Measurements from ENCODE around the gene PPM1H.
"Not testable (repeated sequence)": the region's sequence is repeated elsewhere in the genome, so short reads cannot be mapped to it uniquely, and the experiment has no call there.

Gene PPM1H

DNA sequence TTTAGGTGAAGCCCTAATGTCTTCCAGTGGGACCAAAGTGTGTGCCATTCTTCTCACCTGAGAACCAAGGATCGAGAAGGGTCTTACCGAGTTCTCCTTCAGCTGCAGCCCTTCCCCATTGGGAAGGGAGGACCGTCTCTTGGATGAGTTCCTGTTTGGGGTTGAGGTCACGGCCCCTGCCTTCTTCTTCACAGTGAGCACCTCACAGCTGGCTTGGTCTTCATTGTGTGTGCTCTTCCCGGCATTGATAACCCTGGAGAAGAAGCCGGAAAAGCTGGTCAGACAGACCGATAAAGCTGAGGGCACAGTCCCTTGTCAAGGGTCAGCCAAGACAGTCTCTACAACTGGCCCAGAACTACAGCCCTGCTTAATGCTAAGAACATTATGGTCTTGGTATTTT is 102.9 kb downstream of the PPM1H start:
- H3K27ac ChIP-seq, result no peak overlapping the region
- TF ChIP-seq, protein P1, sequence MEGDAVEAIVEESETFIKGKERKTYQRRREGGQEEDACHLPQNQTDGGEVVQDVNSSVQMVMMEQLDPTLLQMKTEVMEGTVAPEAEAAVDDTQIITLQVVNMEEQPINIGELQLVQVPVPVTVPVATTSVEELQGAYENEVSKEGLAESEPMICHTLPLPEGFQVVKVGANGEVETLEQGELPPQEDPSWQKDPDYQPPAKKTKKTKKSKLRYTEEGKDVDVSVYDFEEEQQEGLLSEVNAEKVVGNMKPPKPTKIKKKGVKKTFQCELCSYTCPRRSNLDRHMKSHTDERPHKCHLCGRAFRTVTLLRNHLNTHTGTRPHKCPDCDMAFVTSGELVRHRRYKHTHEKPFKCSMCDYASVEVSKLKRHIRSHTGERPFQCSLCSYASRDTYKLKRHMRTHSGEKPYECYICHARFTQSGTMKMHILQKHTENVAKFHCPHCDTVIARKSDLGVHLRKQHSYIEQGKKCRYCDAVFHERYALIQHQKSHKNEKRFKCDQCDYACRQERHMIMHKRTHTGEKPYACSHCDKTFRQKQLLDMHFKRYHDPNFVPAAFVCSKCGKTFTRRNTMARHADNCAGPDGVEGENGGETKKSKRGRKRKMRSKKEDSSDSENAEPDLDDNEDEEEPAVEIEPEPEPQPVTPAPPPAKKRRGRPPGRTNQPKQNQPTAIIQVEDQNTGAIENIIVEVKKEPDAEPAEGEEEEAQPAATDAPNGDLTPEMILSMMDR (conservative IDR thresholded peaks at IDR 0.05), result no peak
- no peak for TF ChIP-seq ZFX (IDR thresholded peaks at IDR 0.05)

DNA sequence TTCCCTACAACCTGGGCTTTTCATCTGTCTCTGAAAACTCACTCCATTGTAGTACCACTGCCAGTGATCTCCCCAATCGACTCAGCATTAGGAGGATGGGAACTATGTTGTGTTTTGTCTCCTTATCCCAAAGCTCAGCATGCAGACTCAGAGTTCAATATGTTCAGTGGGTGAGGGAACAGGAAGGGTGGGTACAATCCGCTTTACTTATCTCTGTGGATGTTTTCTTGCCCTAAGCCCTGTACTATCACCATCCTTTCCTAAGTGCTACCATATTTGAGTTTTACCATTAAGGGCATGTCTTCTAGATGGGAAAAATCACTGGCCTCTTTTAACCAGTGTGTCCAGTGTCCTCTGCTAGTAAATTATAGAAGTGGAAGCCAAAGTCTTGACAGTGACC is 107.1 kb downstream of the PPM1H start:
- TF ChIP-seq, protein P1 (conservative IDR thresholded peaks at IDR 0.05), result no peak
- no peak for TF ChIP-seq ZFX (IDR thresholded peaks at IDR 0.05)
- no peak overlapping the region for H3K27ac ChIP-seq

DNA sequence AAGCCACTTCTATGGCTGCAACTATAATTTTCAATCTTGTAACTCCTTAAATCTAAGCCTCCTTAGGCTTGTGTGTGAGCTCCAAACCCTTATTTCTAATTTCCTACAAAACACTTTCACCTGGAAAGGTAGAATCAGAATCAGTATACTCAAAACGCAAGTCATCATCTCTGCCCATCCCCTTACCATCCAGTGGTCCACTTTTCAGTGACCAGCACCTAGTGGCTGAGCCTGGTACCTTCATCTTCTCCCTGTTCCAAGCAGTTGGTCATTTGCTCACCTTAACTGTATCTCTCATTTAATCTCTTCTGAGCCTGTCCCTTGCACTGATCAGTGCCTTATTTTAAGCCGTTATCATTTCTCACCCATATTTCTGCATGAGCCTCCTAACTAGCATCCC is 107.9 kb downstream of the PPM1H start:
- H3K27ac ChIP-seq, result no peak overlapping the region
- TF ChIP-seq ZFX (IDR thresholded peaks at IDR 0.05), result no peak
- TF ChIP-seq, protein P1 (conservative IDR thresholded peaks at IDR 0.05), result no peak; the same call in 1 of the 2 replicates

DNA sequence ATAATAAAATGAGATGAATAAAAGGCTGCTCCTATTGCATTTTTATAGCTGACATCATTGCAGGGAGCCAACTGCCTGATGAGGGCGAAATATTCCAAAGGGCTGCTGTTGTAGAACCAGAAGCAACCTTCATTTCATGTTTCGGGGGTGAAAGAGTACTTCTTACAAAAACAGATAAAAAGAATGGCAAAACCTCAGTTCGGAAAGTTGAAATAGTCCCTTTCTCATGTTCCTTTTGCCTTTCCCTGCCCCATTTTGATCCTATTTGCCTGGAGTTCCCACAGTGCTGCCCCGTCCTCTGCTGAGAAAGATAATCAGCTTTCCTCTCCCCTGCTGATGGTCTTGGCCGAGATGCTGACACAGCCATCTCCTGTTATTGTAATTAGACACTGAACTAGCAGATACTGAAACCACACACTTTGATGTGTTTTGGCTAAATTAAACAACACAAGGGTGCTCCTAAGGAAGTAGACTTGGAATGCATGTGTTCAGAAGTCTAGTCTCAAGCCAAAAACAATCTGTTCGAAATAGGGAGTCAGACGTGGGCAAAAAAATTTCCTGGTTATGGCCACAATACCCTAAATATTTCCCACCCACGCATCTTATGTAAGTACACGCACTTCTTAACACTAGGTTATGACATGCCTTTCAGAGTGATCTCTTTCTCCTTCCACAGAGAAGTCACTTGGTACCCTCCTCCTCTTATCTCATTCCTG is 117.2 kb downstream of the PPM1H start:
- no peak for TF ChIP-seq ZFX (IDR thresholded peaks at IDR 0.05)
- TF ChIP-seq, protein P1 (conservative IDR thresholded peaks at IDR 0.05), result no peak
- no peak overlapping the region for H3K27ac ChIP-seq

DNA sequence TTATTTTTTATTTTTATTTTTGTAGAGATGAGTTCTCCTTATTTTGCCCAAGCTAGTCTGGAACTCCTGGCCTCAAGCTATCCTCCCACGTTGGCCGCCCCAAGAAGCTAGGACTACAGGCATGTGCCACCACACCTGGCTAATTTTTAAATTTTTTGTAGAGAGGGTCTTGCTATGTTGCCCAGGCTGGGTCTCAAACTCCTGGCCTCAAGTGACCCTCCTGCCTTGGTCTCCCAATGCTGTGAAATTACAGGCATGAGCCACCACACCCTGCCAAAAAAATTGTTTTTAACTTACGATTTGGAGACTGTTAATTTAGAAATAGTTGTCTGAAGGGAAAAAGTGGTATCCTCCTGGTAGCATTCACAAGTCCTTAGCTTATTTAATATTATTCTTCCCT is 120.7 kb downstream of the PPM1H start:
- TF ChIP-seq ZFX (IDR thresholded peaks at IDR 0.05), result no peak
- TF ChIP-seq, protein P1 (conservative IDR thresholded peaks at IDR 0.05), result no peak
- H3K27ac ChIP-seq, result no peak overlapping the region

DNA sequence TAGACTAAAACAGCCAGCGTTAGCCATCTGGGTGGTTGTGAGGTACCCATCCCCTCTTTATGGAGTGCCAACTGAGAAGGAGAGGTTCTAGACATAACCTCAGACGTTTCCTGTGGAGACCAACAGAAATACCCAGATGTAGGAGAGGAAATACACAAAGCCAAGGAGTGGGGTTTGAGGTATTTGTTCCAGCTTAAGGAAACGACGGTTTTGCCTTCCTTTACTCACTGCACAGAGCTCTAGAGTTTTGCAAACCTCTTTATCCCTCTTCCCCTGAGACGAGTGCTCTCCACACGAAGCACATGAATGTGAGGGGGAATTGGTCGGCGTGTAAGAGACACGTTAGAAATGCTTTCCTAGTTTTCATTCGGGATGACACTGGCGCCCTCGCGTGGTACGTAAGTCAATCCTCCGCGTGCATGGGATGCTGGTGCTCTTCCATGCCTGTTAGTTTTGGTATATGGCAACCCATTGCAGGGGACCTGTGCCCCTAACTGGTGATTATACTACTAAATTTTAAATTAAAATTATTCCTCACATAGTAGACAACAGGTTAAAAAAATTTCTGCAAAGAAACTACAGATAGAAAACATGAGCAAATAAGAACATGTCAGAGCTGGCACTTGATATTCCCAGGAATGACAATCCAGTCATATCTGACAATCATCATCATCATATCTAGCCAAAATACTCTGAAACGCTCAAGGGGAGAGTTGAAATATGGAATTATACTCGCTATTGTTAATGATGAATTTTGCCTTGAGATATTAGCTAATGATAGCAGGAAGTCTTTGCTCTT is 121.7 kb downstream of the PPM1H start:
- H3K27ac ChIP-seq, result no peak overlapping the region
- TF ChIP-seq, protein P1 (conservative IDR thresholded peaks at IDR 0.05), result peak; percentile 16
- no peak for TF ChIP-seq ZFX (IDR thresholded peaks at IDR 0.05)

DNA sequence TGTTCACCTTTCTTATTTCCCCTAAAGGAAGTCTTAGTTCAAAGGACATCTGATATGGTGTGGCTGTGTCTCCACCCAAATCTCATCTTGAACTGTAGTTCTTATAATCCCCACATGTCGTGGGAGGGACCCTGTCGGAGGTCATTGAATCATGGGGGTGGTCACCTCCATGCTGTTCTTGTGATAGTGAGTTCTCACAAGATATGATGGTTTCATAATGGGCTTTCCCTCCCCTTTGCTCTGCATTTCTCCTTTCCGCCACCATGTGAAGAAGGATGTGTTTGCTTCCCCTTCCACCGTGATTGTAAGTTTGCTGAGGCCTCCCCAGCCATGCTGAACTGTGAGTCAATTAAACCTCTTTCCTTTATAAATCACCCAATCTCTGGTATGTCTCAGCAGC is 123.5 kb downstream of the PPM1H start:
- H3K27ac ChIP-seq, result not testable (repeated sequence)

Measured in C4-2B (cell line).